Activated B cell treated with CpG ODN at 0.5 μM for 24 hours (primary cell): ENCODE results near the gene WIPF3. TPM values are rescaled to one million over a fixed set of nuclear protein-coding genes. Genes with fewer than 3 reads are reported as not detected.

Experiments used
- ATAC-seq: fragments of 200-7000 bp; cut with Tn5 transposase; one replicate; pipeline ENCODE4 v1.10.0; 2021; ENCODE audit warnings: low read depth, mild to moderate bottlenecking, moderate library complexity
- CTCF ChIA-PET: fragments of 350-600 bp; sonication (Branson Sonifier 250); formaldehyde crosslinking; loops from one replicate; lab custom pipeline; 2021; ENCODE audit warnings: antibody characterized with exemption; lab: Charles Lee
- POLR2A ChIA-PET: fragments of 350-600 bp; sonication (Branson Sonifier 250); formaldehyde crosslinking; loops from one replicate; lab custom pipeline; 2021; ENCODE audit warnings: antibody characterized with exemption; lab: Charles Lee
- DNase-seq: peaks from one replicate; pipeline ENCODE4 v3.0.0; 2022
- H3K27ac Mint-ChIP-seq: one replicate; pipeline ENCODE4 v1.8.0; 2020; ENCODE audit warnings: mixed read lengths
- H3K27me3 Mint-ChIP-seq: one replicate; pipeline ENCODE4 v1.8.0; 2021; ENCODE audit warnings: mixed read lengths
- H3K36me3 Mint-ChIP-seq: one replicate; pipeline ENCODE4 v1.8.0; 2021; ENCODE audit warnings: low read depth, mixed read lengths
- H3K4me1 Mint-ChIP-seq: one replicate; pipeline ENCODE4 v1.8.0; 2021; ENCODE audit warnings: mixed read lengths
- H3K4me3 Mint-ChIP-seq: one replicate; pipeline ENCODE4 v1.8.0; 2020; ENCODE audit warnings: mild to moderate bottlenecking, mixed read lengths
- H3K9me3 Mint-ChIP-seq: one replicate; pipeline ENCODE4 v1.8.0; 2020; ENCODE audit warnings: mixed read lengths
- intact Hi-C: fragments of 100-400 bp; cut with micrococcal nuclease; formaldehyde crosslinking; loops from one replicate; pipeline ENCODE4 v1.15.1; 2024
- total RNA-seq: library from RNA; stranded (reverse); gene quantifications from 2 replicates; pipeline ENCODE4 v1.2.3, GENCODE V29; 2022
- TF ChIP-seq, protein P1 (sequence below): fragments of 200-600 bp; IDR thresholded peaks from one replicate; pipeline ENCODE4 v1.8.0; 2022; ENCODE audit warnings: antibody characterized with exemption, mild to moderate bottlenecking

The WIPF3 gene
- total RNA-seq, 1 donor from 2014 or later: not detected

DNA sequence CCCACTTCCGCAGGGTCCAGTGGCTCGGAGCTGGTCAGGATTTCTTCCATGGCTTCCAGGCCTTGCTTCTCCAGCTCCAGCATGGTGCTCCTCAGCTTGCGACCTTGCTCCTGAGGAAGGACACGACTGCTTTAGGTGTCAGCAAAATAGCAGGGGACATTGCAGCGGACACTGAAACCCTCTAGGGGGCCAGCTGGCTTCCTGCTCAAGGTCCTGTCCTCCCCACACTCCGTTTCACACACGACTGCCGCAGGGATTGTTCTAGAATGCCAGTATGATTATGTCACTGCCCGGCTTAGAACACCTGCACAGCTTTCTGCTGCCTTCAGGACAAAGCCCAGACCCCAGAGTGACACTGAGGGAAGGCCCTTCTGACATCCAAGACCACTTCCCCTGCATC lies 117.7 kb downstream of the WIPF3 start:
- Mint-ChIP-seq H3K27me3 (no peaks in the 10 kb centered on the region), H3K4me3 (no peak overlapping the region), H3K9me3 (no peaks in the 10 kb centered on the region), H3K27ac (no peak overlapping the region), H3K36me3 (peaks cover 80% of the 10 kb centered on the region), H3K4me1 (no peaks in the 10 kb centered on the region)
- TF ChIP-seq, protein P1, sequence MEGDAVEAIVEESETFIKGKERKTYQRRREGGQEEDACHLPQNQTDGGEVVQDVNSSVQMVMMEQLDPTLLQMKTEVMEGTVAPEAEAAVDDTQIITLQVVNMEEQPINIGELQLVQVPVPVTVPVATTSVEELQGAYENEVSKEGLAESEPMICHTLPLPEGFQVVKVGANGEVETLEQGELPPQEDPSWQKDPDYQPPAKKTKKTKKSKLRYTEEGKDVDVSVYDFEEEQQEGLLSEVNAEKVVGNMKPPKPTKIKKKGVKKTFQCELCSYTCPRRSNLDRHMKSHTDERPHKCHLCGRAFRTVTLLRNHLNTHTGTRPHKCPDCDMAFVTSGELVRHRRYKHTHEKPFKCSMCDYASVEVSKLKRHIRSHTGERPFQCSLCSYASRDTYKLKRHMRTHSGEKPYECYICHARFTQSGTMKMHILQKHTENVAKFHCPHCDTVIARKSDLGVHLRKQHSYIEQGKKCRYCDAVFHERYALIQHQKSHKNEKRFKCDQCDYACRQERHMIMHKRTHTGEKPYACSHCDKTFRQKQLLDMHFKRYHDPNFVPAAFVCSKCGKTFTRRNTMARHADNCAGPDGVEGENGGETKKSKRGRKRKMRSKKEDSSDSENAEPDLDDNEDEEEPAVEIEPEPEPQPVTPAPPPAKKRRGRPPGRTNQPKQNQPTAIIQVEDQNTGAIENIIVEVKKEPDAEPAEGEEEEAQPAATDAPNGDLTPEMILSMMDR: no peak
- ChIA-PET CTCF (no interaction called here), POLR2A (no interaction called here)
- DNase-seq (no peak), ATAC-seq (no peak)
- intact Hi-C loops: no loop called here

GRCh38 chr7:29924684-29925083 lies 118.4 kb downstream of the WIPF3 start:
- H3K27ac Mint-ChIP-seq: no peak overlapping the region
- intact Hi-C loops: no loop called here
- DNase-seq: no peak
- no peak overlapping the region for H3K4me3 Mint-ChIP-seq
- H3K4me1 Mint-ChIP-seq: no peaks in the 10 kb centered on the region
- ChIA-PET CTCF (no interaction called here), POLR2A (no interaction called here)
- peaks cover 78% of the 10 kb centered on the region for H3K36me3 Mint-ChIP-seq
- H3K27me3 Mint-ChIP-seq: no peaks in the 10 kb centered on the region
- no peak for ATAC-seq
- TF ChIP-seq, protein P1: no peak
- H3K9me3 Mint-ChIP-seq: no peaks in the 10 kb centered on the region

DNA sequence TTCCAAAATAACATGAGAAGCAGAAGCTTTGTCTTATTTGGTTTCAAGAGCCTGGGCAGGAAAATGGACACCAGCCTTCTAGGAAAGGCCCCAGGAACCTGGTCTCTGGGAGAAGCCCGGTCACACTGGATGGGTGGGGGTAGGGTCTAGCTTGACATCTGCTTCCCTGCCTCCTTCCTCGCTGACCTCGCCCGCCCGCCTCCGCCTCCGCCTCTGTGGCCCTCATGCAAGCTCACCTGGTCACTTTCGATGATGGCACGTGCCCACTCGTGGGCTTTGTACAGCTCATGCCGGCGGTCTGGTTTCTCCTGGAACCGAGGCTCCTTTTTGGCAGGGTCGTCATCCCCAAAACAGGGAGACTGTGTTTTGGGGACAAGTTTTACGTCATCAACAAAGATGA lies 119.9 kb downstream of the WIPF3 start:
- POLR2A ChIA-PET: no interaction called here
- H3K36me3 Mint-ChIP-seq: peaks cover 75% of the 10 kb centered on the region
- H3K4me3 Mint-ChIP-seq: no peak overlapping the region
- no peaks in the 10 kb centered on the region for H3K27me3 Mint-ChIP-seq
- H3K9me3 Mint-ChIP-seq: no peaks in the 10 kb centered on the region
- TF ChIP-seq, protein P1: no peak
- CTCF ChIA-PET: interaction anchor here (0.9 kb wide), 1 partner anchor 11 kb away, joined by 3 read pairs; no protein-coding TSS in a partner anchor
- ATAC-seq: no peak
- intact Hi-C loops: no loop called here
- H3K27ac Mint-ChIP-seq: no peak overlapping the region
- DNase-seq: no peak
- H3K4me1 Mint-ChIP-seq: no peaks in the 10 kb centered on the region

GRCh38 chr7:29926741-29927140 lies 120.4 kb downstream of the WIPF3 start:
- CTCF ChIA-PET: interaction anchor here (0.9 kb wide), 1 partner anchor 10 kb away, joined by 3 read pairs; no protein-coding TSS in a partner anchor
- Mint-ChIP-seq H3K27ac (no peak overlapping the region), H3K4me1 (no peaks in the 10 kb centered on the region), H3K27me3 (no peaks in the 10 kb centered on the region), H3K4me3 (no peak overlapping the region), H3K36me3 (peaks cover 72% of the 10 kb centered on the region), H3K9me3 (no peaks in the 10 kb centered on the region)
- POLR2A ChIA-PET: no interaction called here
- ATAC-seq (no peak), DNase-seq (no peak)
- TF ChIP-seq, protein P1: no peak
- intact Hi-C loops: no loop called here

GRCh38 chr7:29929018-29929807 lies 122.9 kb downstream of the WIPF3 start:
- H3K4me1 Mint-ChIP-seq: no peaks in the 10 kb centered on the region
- no peaks in the 10 kb centered on the region for H3K27me3 Mint-ChIP-seq
- ChIA-PET POLR2A (no interaction called here), CTCF (interaction anchor here (1.6 kb wide), 1 partner anchor 8 kb away, joined by 10 read pairs; no protein-coding TSS in a partner anchor)
- peaks cover 64% of the 10 kb centered on the region for H3K36me3 Mint-ChIP-seq
- H3K4me3 Mint-ChIP-seq: no peak overlapping the region
- H3K9me3 Mint-ChIP-seq: no peaks in the 10 kb centered on the region
- TF ChIP-seq, protein P1: no peak
- DNase-seq: no peak
- intact Hi-C loops: no loop called here
- no peak for ATAC-seq
- no peak overlapping the region for H3K27ac Mint-ChIP-seq
